Measurements from ENCODE around the gene DMC1. TPM values are rescaled to one million over a fixed set of nuclear protein-coding genes. Genes with fewer than 3 reads are reported as not detected.
A peak's percentile ranks its signal among the peaks of the same experiment; 100 is the strongest.
"Not testable (repeated sequence)": the region's sequence is repeated elsewhere in the genome, so short reads cannot be mapped to it uniquely, and the experiment has no call there.

DMC1 gene
- total and polyA plus RNA-seq, 2 experiments from 2014 or later = 3.0 TPM; not detected in 1

DNA sequence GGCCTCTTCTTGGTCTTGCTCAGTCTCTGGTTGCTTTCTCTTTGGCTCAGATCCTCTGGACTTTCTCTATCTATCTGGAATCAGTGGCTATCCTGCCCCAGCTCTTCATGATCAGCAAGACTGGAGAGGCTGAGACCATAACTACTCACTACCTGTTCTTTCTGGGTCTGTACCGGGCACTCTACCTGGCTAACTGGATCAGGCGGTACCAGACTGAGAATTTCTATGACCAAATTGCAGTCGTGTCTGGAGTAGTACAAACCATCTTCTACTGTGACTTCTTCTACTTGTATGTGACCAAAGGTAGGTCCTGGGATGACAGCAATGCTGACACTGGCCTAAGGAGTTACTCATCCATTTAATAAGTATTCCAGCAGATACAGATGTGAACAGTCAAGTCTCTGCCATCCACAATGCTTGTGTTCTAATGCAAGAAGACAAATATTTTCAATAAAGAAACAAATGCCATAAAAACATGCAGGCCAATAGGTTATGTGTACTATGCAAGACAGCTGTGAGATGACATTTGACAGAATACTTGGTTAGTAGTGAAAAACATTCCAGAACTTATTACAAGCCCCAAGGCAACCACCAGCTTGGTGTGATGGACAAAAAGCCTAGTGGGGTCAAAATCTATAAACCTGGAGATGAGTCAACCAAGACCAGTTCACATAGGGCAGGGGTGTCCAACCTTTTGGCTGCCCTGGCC lies 88.7 kb downstream of the DMC1 start:
- no peak for DNase-seq (ENCODE audit: low read depth in 1 of 2, low spot score in 1 of 2)
- Histone ChIP-seq H3K36me3 (peaks cover 50% of the 10 kb centered on the region), H3K4me3 (no peak overlapping the region), H3K27me3 (no peaks in the 10 kb centered on the region), H3K9me3 (ENCODE audit: low read depth) (no peaks in the 10 kb centered on the region), H3K4me1 (ENCODE audit: low read depth) (no peaks in the 10 kb centered on the region), H3K27ac (peak overlapping the region; percentile 21)
- TF ChIP-seq, protein P1, sequence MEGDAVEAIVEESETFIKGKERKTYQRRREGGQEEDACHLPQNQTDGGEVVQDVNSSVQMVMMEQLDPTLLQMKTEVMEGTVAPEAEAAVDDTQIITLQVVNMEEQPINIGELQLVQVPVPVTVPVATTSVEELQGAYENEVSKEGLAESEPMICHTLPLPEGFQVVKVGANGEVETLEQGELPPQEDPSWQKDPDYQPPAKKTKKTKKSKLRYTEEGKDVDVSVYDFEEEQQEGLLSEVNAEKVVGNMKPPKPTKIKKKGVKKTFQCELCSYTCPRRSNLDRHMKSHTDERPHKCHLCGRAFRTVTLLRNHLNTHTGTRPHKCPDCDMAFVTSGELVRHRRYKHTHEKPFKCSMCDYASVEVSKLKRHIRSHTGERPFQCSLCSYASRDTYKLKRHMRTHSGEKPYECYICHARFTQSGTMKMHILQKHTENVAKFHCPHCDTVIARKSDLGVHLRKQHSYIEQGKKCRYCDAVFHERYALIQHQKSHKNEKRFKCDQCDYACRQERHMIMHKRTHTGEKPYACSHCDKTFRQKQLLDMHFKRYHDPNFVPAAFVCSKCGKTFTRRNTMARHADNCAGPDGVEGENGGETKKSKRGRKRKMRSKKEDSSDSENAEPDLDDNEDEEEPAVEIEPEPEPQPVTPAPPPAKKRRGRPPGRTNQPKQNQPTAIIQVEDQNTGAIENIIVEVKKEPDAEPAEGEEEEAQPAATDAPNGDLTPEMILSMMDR (IDR thresholded peaks at IDR 0.05; ENCODE audit: low read depth, low read length) = no peak

DNA sequence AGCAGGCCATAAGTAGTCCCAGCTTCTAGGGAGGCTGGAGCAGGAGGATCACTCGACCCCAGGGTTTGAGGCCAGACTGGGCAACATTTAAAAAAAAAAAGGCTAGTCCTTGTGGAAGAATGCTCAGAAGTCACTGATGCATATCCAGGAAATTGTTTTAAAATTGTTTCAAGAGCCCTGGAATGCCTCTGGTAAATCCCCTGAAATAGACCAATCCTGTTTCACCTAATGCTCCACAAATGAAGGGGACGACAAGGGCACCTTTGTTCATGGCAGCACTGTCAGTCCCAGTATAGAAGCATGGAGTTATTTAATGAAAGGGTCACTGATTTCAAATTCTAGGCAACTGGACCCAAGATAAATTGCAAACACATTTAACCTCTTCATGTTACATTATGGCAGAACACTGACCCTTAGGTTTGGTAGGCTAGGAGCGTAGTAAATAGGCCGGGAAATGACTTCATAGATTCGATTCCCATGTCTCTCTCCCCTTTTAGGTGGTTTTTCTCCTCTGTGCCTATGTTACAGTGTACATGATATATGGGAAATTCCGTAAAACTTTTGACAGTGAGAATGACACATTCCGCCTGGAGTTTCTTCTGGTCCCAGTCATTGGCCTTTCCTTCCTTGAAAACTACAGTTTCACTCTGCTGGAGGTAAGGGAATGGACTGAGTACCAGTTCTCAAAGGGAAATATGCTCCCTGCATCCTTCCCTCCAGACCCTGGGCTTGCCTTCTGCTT lies 90.7 kb downstream of the DMC1 start:
- peak overlapping the region; percentile 75 for H3K27ac ChIP-seq
- TF ChIP-seq, protein P1 (IDR thresholded peaks at IDR 0.05; ENCODE audit: low read depth, low read length) = no peak

DNA sequence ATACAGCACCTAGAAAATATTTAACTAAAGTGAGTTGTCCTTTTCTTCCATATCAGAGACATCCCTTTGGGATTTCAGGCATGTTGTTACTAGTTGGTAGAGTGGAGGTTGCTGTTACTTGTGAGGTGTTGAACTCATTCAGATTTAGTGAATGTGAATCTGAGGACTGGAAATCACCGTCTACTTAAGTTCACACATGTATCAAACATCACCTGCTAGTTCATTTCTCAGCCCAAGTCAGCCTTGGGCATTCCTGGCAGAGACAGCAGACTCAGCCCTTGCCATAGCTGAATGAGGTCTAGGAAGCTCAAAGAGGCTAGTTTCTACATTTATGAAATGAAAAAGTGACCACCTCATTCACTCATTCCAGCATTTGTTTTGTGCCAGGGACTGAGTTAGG lies 92.4 kb downstream of the DMC1 start:
- H3K4me3 ChIP-seq = no peak overlapping the region
- H3K27ac ChIP-seq = peak overlapping the region; percentile 21
- no peaks in the 10 kb centered on the region for H3K4me1 ChIP-seq (ENCODE audit: low read depth)
- peaks cover 16% of the 10 kb centered on the region for H3K36me3 ChIP-seq
- no peaks in the 10 kb centered on the region for H3K27me3 ChIP-seq
- no peaks in the 10 kb centered on the region for H3K9me3 ChIP-seq (ENCODE audit: low read depth)
- DNase-seq (ENCODE audit: low read depth in 1 of 2, low spot score in 1 of 2) = no peak
- TF ChIP-seq, protein P1 (IDR thresholded peaks at IDR 0.05; ENCODE audit: low read depth, low read length) = no peak

More for the DNA sequence above, 90.7 kb downstream of the DMC1 start:
- H3K9me3 ChIP-seq (ENCODE audit: low read depth) = no peaks in the 10 kb centered on the region
- H3K36me3 ChIP-seq = peaks cover 32% of the 10 kb centered on the region
- no peak overlapping the region for H3K4me3 ChIP-seq
- no peaks in the 10 kb centered on the region for H3K27me3 ChIP-seq
- H3K4me1 ChIP-seq (ENCODE audit: low read depth) = no peaks in the 10 kb centered on the region
- DNase-seq (ENCODE audit: low read depth in 1 of 2, low spot score in 1 of 2) = no peak

DNA sequence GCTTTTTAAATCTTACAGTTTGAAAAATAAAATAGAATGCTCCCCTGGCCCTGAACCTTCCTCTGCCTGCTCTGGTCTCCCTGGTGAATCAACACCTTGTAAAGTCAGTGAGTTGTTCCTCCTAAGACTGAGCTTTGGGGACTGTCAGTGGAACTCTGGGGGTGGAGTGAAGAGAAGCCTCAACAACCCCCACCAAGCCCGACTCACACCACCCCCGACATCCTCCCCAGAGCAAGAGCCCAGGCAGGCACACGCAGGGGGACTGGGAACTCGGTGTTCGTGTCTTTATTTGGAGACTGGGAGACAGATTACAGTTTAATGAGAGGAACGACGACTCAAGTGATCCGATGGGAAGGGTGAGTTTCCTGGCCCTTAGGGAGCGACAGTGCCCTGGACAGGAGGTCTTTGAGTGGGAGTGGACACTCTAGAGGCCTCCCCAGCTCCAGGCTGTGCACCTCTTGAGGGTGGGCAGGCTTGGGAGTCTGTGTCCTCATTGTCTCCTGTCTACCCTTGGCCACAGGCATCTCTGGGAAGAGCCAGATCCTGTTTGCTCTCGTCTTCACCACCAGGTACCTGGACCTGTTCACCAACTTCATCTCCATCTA lies 95.9 kb downstream of the DMC1 start:
- H3K9me3 ChIP-seq (ENCODE audit: low read depth) = no peaks in the 10 kb centered on the region
- H3K27me3 ChIP-seq = no peaks in the 10 kb centered on the region
- H3K27ac ChIP-seq = no peak overlapping the region
- H3K4me3 ChIP-seq = no peak overlapping the region
- no peaks in the 10 kb centered on the region for H3K4me1 ChIP-seq (ENCODE audit: low read depth)
- DNase-seq (ENCODE audit: low read depth in 1 of 2, low spot score in 1 of 2) = no peak
- TF ChIP-seq, protein P1 (IDR thresholded peaks at IDR 0.05; ENCODE audit: low read depth, low read length) = no peak
- H3K36me3 ChIP-seq = no peaks in the 10 kb centered on the region

DNA sequence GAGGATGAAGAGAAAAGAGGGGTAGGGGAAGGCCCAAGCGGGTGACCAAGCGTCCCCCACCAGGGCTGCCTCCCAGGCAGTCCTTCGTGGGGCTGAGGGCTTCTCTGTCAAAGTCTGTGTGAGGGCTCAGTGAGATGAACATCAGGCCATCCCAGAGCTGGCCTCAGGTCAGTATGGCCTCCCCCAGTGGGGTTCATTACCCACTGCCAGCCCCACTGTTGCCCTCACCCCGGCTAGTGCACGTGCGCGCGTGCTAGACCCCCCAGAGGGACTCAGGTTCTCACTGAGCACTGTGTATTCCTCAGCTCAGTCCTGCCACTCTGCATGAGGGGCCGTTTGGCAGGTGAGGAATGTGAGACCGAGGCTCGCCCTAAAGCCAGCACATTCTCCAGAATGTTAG lies 98.7 kb downstream of the DMC1 start:
- no peak overlapping the region for H3K4me3 ChIP-seq
- H3K9me3 ChIP-seq (ENCODE audit: low read depth) = no peaks in the 10 kb centered on the region
- no peaks in the 10 kb centered on the region for H3K4me1 ChIP-seq (ENCODE audit: low read depth)
- no peak for DNase-seq (ENCODE audit: low read depth in 1 of 2, low spot score in 1 of 2)
- no peak overlapping the region for H3K27ac ChIP-seq
- TF ChIP-seq, protein P1 (IDR thresholded peaks at IDR 0.05; ENCODE audit: low read depth, low read length) = no peak
- no peaks in the 10 kb centered on the region for H3K36me3 ChIP-seq
- no peaks in the 10 kb centered on the region for H3K27me3 ChIP-seq

DNA sequence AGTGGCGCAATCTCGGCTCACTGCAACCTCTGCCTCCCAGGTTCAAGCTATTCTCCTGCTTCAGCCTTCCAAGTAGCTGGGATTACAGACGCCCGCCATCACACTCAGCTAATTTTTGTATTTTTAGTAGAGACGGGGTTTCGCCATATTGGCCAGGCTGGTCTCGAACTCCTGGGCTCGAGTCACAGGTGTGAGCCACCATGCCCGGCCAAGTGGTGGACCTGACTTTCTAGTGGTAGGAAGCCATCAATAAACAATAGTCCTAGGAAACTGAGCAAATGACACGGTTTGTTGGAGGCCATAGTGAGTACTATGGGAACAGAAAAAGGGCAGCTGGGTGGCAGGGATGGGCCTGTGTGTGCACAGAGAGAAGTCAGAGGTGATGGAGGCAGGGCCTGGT lies 99.8 kb downstream of the DMC1 start:
- not testable (repeated sequence) for H3K4me1 ChIP-seq (ENCODE audit: low read depth); H3K36me3 ChIP-seq; H3K9me3 ChIP-seq (ENCODE audit: low read depth); H3K27ac ChIP-seq; H3K27me3 ChIP-seq; DNase-seq (ENCODE audit: low read depth in 1 of 2, low spot score in 1 of 2); H3K4me3 ChIP-seq
